ENCODE data around the gene ANKRD66.

ANKRD66 gene

GRCh38 chr6:46746696-46747095 is at the start of gene ANKRD66:
Gene ANKRD66, plus strand, starts transcription at chr6:46746933. Its CDS starts 5,016 bp downstream, at chr6:46751949.
- Histone ChIP-seq H3K9ac (ENCODE audit: low read length) (no peak within 1 kb of the TSS), H3K4me3 (ENCODE audit: low read length) (no peak within 1 kb of the TSS), H3K27me3 (ENCODE audit: control insufficient read depth, insufficient read depth, low read length) (no peaks in the 10 kb centered on the region), H3K36me3 (ENCODE audit: control insufficient read depth, insufficient read depth, low read length) (no peaks in the 10 kb centered on the region), H3K27ac (ENCODE audit: low read depth, low read length) (no peak within 1 kb of the TSS), H3K4me1 (ENCODE audit: control insufficient read depth, insufficient read depth, low read length) (no peaks in the 10 kb centered on the region)

- Histone ChIP-seq H3K36me3 (ENCODE audit: control insufficient read depth, insufficient read depth, low read length) (no peaks in the 10 kb centered on the region), H3K27ac (ENCODE audit: low read depth, low read length) (no peak overlapping the region), H3K9ac (ENCODE audit: low read length) (no peak overlapping the region)
Observed at GRCh38 chr6:46699970-46700369, 46.8 kb upstream of the ANKRD66 start.

GRCh38 chr6:46704562-46704961 is 42.2 kb upstream of the ANKRD66 start:
- no peaks in the 10 kb centered on the region for H3K4me1 ChIP-seq (ENCODE audit: control insufficient read depth, insufficient read depth, low read length)
- H3K27ac ChIP-seq (ENCODE audit: low read depth, low read length), result no peak overlapping the region
- H3K36me3 ChIP-seq (ENCODE audit: control insufficient read depth, insufficient read depth, low read length), result no peaks in the 10 kb centered on the region
- H3K27me3 ChIP-seq (ENCODE audit: control insufficient read depth, insufficient read depth, low read length), result no peaks in the 10 kb centered on the region
- H3K9ac ChIP-seq (ENCODE audit: low read length), result no peak overlapping the region
- no peak overlapping the region for H3K4me3 ChIP-seq (ENCODE audit: low read length)

More at GRCh38 chr6:46699970-46700369, 46.8 kb upstream of the ANKRD66 start:
- H3K27me3 ChIP-seq (ENCODE audit: control insufficient read depth, insufficient read depth, low read length), result no peaks in the 10 kb centered on the region
- H3K4me3 ChIP-seq (ENCODE audit: low read length), result no peak overlapping the region
- no peaks in the 10 kb centered on the region for H3K4me1 ChIP-seq (ENCODE audit: control insufficient read depth, insufficient read depth, low read length)

GRCh38 chr6:46706464-46706863 is 40.3 kb upstream of the ANKRD66 start:
- H3K4me3 ChIP-seq (ENCODE audit: low read length), result no peak overlapping the region

GRCh38 chr6:46711491-46711890 is 35.2 kb upstream of the ANKRD66 start:
- Histone ChIP-seq H3K4me3 (ENCODE audit: low read length) (no peak overlapping the region), H3K9ac (ENCODE audit: low read length) (no peak overlapping the region), H3K27ac (ENCODE audit: low read depth, low read length) (no peak overlapping the region), H3K4me1 (ENCODE audit: control insufficient read depth, insufficient read depth, low read length) (no peaks in the 10 kb centered on the region), H3K36me3 (ENCODE audit: control insufficient read depth, insufficient read depth, low read length) (no peaks in the 10 kb centered on the region), H3K27me3 (ENCODE audit: control insufficient read depth, insufficient read depth, low read length) (no peaks in the 10 kb centered on the region)

More at GRCh38 chr6:46706464-46706863, 40.3 kb upstream of the ANKRD66 start:
- no peaks in the 10 kb centered on the region for H3K27me3 ChIP-seq (ENCODE audit: control insufficient read depth, insufficient read depth, low read length)
- H3K36me3 ChIP-seq (ENCODE audit: control insufficient read depth, insufficient read depth, low read length), result no peaks in the 10 kb centered on the region
- H3K4me1 ChIP-seq (ENCODE audit: control insufficient read depth, insufficient read depth, low read length), result no peaks in the 10 kb centered on the region
- H3K27ac ChIP-seq (ENCODE audit: low read depth, low read length), result no peak overlapping the region
- no peak overlapping the region for H3K9ac ChIP-seq (ENCODE audit: low read length)

- H3K27me3 ChIP-seq (ENCODE audit: control insufficient read depth, insufficient read depth, low read length), result no peaks in the 10 kb centered on the region
- H3K27ac ChIP-seq (ENCODE audit: low read depth, low read length), result no peak overlapping the region
- H3K4me3 ChIP-seq (ENCODE audit: low read length), result no peak overlapping the region
- H3K9ac ChIP-seq (ENCODE audit: low read length), result no peak overlapping the region
- no peaks in the 10 kb centered on the region for H3K36me3 ChIP-seq (ENCODE audit: control insufficient read depth, insufficient read depth, low read length)
- no peaks in the 10 kb centered on the region for H3K4me1 ChIP-seq (ENCODE audit: control insufficient read depth, insufficient read depth, low read length)
Observed at GRCh38 chr6:46715141-46715540, 31.6 kb upstream of the ANKRD66 start.

- Histone ChIP-seq H3K27me3 (ENCODE audit: control insufficient read depth, insufficient read depth, low read length) (no peaks in the 10 kb centered on the region), H3K27ac (ENCODE audit: low read depth, low read length) (no peak overlapping the region), H3K4me3 (ENCODE audit: low read length) (no peak overlapping the region), H3K4me1 (ENCODE audit: control insufficient read depth, insufficient read depth, low read length) (no peaks in the 10 kb centered on the region), H3K36me3 (ENCODE audit: control insufficient read depth, insufficient read depth, low read length) (no peaks in the 10 kb centered on the region), H3K9ac (ENCODE audit: low read length) (no peak overlapping the region)
Observed at GRCh38 chr6:46719099-46719498, 27.6 kb upstream of the ANKRD66 start.

- Histone ChIP-seq H3K27me3 (ENCODE audit: control insufficient read depth, insufficient read depth, low read length) (no peaks in the 10 kb centered on the region), H3K9ac (ENCODE audit: low read length) (no peak overlapping the region), H3K36me3 (ENCODE audit: control insufficient read depth, insufficient read depth, low read length) (no peaks in the 10 kb centered on the region), H3K4me3 (ENCODE audit: low read length) (no peak overlapping the region), H3K4me1 (ENCODE audit: control insufficient read depth, insufficient read depth, low read length) (no peaks in the 10 kb centered on the region), H3K27ac (ENCODE audit: low read depth, low read length) (no peak overlapping the region)
Observed at GRCh38 chr6:46720401-46720800, 26.3 kb upstream of the ANKRD66 start.

- Histone ChIP-seq H3K27ac (ENCODE audit: low read depth, low read length) (no peak overlapping the region), H3K36me3 (ENCODE audit: control insufficient read depth, insufficient read depth, low read length) (no peaks in the 10 kb centered on the region), H3K4me1 (ENCODE audit: control insufficient read depth, insufficient read depth, low read length) (no peaks in the 10 kb centered on the region), H3K9ac (ENCODE audit: low read length) (no peak overlapping the region), H3K4me3 (ENCODE audit: low read length) (no peak overlapping the region), H3K27me3 (ENCODE audit: control insufficient read depth, insufficient read depth, low read length) (no peaks in the 10 kb centered on the region)
Observed at GRCh38 chr6:46729787-46730326, 16.9 kb upstream of the ANKRD66 start.

GRCh38 chr6:46730921-46731461 is 15.7 kb upstream of the ANKRD66 start:
- peaks cover 4% of the 10 kb centered on the region for H3K27me3 ChIP-seq (ENCODE audit: control insufficient read depth, insufficient read depth, low read length)
- no peaks in the 10 kb centered on the region for H3K4me1 ChIP-seq (ENCODE audit: control insufficient read depth, insufficient read depth, low read length)
- no peak overlapping the region for H3K27ac ChIP-seq (ENCODE audit: low read depth, low read length)
- H3K36me3 ChIP-seq (ENCODE audit: control insufficient read depth, insufficient read depth, low read length), result no peaks in the 10 kb centered on the region
- H3K4me3 ChIP-seq (ENCODE audit: low read length), result no peak overlapping the region
- H3K9ac ChIP-seq (ENCODE audit: low read length), result no peak overlapping the region

GRCh38 chr6:46733341-46733801 is 13.4 kb upstream of the ANKRD66 start:
- Histone ChIP-seq H3K36me3 (ENCODE audit: control insufficient read depth, insufficient read depth, low read length) (no peaks in the 10 kb centered on the region), H3K4me3 (ENCODE audit: low read length) (no peak overlapping the region), H3K27ac (ENCODE audit: low read depth, low read length) (no peak overlapping the region), H3K9ac (ENCODE audit: low read length) (no peak overlapping the region), H3K4me1 (ENCODE audit: control insufficient read depth, insufficient read depth, low read length) (no peaks in the 10 kb centered on the region), H3K27me3 (ENCODE audit: control insufficient read depth, insufficient read depth, low read length) (peaks cover 4% of the 10 kb centered on the region)

GRCh38 chr6:46734867-46735719 is 11.6 kb upstream of the ANKRD66 start, which contains the start of gene PLA2G7:
Gene PLA2G7, minus strand, starts transcription at chr6:46735375. Its CDS starts 12,484 bp downstream, at chr6:46722891.
- Histone ChIP-seq H3K4me1 (ENCODE audit: control insufficient read depth, insufficient read depth, low read length) (no peaks in the 10 kb centered on the region), H3K4me3 (ENCODE audit: low read length) (peak within 1 kb of the TSS; percentile 67), H3K36me3 (ENCODE audit: control insufficient read depth, insufficient read depth, low read length) (no peaks in the 10 kb centered on the region), H3K27me3 (ENCODE audit: control insufficient read depth, insufficient read depth, low read length) (peaks cover 4% of the 10 kb centered on the region), H3K9ac (ENCODE audit: low read length) (no peak within 1 kb of the TSS), H3K27ac (ENCODE audit: low read depth, low read length) (no peak within 1 kb of the TSS)

Measured in rectal smooth muscle tissue (tissue), 1 donor.